Measurements from ENCODE around the gene NFATC1.

GRCh38 chr18:79518683-79519128 is 123.0 kb downstream of the NFATC1 start:
- no peak for TF ChIP-seq POLR2A (IDR thresholded peaks at IDR 0.05)
- no peak for TF ChIP-seq CTCF (IDR thresholded peaks at IDR 0.05 in 4 of 5, conservative IDR thresholded peaks at IDR 0.05 in 1 of 5)
